Activated CD8-positive, alpha-beta memory T cell treated with anti-CD3 and anti-CD28 coated beads for 1 hour (primary cell): ENCODE measurements around the gene RCAN2.
"Not testable (repeated sequence)": the region's sequence is repeated elsewhere in the genome, so short reads cannot be mapped to it uniquely, and the experiment has no call there.

ENCODE experiments used
- DNase-seq, 2 donors: peaks; one replicate each; pipeline ENCODE4 v3.0.0-alpha.2; 2020; ENCODE audit warnings: low read depth in 1 of 2; ENCODE audit errors: extremely low read depth in 1 of 2

The RCAN2 gene

DNA sequence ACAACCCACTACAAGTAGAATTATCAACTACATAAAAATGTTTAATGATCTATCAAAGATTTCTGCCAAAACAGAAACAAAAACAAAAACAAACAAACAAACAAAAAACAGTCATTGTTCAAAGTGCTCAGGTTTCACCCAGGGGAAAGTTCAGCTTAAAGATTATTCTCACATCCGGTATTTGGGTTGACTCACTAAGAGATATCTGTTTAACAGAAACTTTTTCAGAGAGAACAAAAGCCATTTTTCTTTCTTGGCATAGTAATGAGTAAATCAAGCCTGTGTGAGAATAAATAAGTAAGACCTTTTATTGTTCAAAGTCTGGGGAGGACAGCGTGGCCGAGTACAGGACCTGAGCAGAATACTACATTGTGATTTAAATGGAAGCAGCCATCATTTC lies 143.6 kb downstream of the RCAN2 start:
- no peak for DNase-seq

DNA sequence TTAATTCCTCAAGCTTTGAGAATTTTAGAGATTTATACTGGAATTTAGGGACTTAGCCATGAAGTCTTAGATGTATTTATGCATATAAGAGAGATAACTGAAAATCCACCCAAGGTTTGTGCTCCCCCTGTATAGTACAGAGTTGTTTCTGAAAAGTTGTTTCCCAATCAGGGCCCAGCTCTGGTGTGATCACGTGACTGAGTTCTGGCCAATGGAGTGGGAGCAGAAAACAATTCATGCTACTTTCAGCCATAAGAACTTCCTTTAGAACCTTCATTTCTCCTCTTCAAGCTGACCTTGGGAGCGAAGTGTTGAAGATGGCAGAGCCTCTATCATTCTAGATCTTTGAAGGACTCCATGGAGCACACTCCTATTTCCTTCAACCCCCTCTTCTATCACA lies 151.0 kb downstream of the RCAN2 start:
- no peak for DNase-seq

DNA sequence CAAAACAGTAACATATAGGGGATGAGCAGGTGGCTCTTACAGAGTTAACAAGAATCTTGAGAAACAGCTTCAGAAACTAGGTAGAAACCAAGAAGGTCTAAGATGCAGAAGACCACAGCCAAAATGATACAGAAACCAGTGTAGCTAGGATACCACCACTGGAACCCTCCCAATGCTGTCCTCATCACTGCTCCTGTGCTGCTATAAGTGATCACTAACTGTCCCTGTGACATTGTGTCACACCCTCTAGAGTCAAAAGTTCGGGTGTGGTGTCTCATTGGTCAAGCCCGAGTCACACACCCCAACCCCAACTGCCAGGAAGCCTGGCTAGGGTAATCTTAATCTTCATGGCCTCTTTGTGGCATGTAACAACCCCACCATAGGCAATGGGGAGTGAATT lies 153.1 kb downstream of the RCAN2 start:
- no peak for DNase-seq

DNA sequence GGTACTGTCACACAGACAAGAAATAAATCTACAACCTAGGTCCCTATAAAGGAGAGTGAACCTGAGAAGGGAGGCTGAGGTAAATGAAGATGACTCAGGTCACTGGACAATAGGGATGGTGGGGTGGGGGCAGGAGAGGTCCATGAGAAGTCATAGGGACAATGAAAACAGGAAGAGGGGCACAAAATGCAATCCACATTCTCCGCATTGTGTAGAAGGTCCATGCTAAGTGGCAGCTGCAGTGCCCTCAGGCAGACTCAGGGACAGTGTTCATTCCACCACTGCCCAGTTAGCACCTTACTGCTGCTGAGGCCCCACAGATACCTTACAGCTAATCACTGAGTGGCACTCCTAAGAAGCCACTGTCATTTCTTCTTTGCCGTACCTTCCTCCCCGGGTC lies 156.8 kb downstream of the RCAN2 start:
- DNase-seq = no peak

DNA sequence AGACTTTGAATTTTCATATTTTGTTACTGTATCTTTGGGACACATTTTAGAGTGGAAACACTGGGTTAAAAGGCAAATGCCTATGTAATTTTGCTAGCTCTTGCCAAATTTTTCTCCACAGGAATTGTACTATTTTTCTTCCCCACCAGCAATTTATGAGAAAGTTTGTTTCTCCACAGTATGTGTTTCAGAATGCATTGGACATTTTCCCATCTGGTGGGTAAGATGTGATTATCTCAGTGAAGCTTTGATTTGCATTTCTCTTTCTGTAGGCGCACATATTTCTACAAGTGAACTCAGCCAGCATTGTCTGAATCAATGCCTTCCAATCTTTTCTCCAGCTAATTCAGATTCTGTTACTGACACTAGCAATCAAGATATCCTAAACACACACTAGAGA lies 157.8 kb downstream of the RCAN2 start:
- DNase-seq = no peak

DNA sequence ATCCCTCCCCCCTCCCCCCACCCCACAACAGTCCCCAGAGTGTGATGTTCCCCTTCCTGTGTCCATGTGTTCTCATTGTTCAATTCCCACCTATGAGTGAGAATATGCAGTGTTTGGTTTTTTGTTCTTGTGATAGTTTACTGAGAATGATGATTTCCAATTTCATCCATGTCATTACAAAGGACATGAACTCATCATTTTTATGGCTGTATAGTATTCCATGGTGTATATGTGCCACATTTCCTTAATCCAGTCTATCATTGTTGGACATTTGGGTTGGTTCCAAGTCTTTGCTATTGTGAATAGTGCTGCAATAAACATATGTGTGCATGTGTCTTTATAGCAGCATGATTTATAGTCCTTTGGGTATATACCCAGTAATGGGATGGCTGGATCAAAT lies 158.8 kb downstream of the RCAN2 start:
- not testable (repeated sequence) for DNase-seq

DNA sequence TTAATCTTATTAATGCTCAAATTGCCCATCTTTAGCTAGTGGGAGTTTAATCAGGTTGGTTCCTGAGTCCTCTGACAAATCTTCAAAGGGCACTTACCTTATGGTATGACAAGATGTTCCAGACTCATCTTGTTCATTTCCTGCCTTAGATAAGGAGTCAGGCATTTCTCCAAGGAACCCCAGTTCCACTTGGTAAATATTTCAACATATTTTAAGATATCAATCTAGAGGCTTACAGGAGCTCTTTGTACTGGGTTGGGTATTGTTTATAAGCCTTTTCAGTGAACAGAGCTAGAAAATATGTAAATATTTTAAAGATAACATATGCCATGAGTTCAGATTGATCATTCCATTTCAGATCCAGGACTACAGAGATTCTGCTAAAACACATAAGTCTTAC lies 159.8 kb downstream of the RCAN2 start:
- no peak for DNase-seq

DNA sequence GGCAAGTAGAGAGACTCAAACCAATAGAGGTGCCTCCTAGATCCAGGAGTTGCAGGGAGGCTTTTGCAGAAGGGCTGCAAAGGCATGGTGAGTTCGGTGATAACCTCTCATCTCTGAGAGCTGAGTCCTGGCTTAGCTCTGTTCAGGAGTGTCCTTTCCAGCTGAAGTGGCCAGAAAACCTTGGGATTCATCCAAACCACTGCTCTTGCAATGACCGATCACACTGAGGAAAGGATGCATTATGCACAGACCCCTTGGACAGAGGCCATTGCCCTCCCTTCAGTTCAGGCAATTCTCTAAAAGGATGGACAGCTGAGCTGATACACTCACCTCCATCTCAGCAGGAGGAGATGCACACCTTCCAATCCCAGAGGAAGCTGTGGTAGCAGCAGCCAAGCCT lies 161.7 kb downstream of the RCAN2 start:
- no peak for DNase-seq

DNA sequence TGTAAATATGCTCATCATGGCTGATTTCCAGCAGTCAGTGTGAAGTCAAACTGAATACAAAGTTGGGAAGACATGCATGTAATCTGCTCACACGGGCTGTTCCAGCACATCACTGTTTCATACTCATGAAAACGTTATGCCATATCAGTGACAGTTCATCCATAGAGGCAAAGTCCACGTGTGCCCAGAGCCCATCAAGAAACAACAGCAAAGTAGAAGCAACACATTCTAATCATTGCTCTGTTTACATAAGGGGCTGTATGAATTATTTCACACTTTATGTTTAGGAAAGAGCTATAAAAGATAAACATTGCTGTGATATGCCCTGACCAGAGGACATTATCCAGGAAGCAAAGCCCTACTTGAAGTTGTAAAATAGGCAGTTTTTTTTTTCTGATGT lies 163.5 kb downstream of the RCAN2 start:
- DNase-seq = no peak

DNA sequence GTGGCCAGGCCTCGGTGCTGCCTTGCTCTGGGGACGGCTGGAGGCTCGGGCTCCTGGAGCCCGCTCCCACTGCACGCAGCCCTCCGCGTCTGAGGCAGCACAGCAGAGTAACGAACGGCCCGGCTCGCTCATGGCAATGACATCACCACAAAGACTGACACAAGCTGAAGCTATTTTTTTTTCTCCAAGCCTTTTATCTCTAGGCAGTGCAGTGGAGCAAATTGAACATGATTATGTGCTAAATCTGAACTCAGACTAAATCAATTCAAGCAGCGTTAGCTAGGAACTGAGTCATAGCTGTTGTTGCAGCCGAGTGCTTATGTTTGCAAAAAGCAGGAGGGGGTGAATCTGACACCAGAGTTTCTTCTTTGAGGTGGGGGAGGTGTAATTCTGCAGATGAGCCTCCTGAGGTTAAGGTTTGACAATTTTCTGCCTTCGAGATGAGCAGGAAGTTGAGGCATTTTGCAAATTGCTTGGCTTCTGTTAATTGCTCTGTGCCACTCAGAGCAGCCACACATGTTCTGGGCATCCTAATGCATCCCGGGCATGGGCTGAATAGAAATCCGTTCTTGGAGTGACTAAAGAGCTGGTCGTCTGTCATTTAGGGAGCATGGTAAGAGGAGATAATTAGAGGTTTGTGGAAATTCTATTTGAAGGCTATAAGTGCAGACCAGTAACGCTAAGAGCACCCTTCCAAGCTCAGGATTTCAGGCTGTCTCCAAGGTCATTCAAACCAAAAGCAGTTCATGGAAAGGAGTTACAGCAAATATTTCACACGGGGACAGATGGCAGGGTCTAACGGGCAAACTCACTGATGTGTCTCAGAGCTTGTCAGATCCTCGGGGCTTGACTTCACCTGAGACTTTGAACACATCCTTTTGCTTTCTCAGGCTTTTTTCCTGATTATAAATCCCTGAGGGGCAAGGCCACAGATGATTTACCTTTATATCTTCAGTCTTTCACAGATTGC lies 165.4 kb downstream of the RCAN2 start:
- no peak for DNase-seq

DNA sequence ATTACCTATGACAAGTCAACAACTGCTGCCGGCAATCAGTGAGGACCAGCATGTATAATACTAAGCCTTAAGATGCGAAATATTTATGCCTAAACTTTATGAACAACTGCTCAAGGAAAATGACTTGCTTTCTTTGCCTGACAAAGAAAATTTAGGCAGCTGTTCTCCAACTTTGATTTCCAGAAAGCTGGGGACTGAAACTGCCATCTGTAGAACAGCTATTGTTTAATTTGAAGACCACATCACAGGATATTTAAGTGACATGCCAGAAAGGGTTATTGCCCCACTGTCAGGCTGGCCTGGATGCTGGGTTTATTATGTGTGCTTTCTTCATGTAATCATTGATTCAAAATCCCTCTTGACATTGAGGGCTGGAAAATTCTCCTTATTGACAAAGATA lies 166.5 kb downstream of the RCAN2 start:
- DNase-seq = no peak

DNA sequence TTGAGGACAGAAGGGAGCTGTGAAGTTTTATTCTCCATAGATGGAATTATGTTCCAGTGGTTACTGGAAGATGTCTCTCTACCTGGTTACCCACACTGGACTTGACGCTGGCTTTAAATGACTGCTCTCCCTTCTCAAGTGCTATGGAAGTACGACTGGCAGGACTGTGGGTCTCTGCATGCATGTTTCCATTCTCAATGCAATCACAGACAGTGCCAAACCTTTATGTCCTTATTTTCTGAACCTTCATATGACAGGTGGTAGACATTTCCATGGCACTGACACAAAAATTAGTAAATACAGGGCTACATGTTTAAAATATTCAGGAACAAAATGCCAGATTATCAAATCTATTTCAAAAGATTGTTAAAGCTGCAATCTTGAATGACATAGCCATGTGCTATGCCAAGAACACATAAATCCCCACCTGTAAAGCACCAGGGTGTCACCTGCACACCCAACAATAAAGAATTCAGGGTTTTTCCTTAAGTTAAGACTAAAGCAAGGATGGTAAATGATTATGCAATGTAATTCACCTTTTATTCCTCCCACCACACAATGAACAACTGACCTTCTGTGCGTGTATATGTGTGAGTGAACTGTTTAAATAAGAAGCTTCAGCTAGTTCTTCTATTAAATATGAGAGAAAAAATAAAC lies 167.2 kb downstream of the RCAN2 start:
- DNase-seq = no peak

DNA sequence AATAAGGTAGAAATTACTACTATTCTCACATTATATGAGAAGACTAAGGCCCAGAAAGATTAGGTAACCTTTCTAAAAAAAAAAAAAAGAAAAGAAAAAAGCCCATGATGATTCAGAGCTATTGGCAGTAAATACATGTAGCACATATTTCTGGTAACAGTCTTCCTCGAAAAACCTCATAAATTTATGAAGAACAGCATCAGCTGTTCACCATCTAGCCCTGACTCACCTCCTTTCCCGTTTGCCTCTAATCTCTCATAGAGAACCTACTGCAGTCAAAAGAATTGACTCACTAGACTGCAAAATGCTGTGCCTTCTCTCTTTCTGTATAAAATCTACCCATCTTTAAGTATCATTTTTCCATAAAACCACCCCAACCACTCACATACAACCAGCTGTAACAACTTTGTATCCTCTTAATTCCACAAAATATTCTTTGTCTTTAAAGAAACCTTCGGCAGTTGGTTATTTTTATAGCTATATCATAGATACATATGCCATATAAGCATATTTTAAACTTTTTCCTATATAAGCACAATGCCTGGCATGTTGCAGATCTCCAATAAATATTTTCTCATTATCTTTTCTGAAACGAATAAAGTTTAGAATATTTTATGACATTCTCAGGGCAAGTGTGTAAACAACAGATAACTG lies 167.8 kb downstream of the RCAN2 start:
- DNase-seq = no peak

DNA sequence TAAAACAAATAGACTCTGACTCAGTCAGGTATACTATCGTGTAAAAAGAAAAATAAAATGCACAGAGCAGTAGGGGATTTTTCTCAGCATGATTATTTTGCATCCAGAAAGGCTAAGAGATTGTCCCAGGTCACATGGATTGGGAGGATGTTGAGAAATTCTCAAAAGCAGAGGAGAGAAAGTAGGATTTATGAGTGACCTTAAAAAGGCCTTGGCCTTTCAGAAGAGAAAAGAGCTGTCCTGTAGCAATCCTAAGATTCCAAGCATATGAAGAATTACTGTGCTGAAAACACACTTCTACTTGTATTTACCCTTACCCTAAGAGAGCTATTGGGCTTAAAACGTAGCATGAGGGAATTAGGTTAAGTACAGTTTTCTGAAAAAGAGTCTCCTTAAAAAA lies 170.7 kb downstream of the RCAN2 start:
- no peak for DNase-seq

DNA sequence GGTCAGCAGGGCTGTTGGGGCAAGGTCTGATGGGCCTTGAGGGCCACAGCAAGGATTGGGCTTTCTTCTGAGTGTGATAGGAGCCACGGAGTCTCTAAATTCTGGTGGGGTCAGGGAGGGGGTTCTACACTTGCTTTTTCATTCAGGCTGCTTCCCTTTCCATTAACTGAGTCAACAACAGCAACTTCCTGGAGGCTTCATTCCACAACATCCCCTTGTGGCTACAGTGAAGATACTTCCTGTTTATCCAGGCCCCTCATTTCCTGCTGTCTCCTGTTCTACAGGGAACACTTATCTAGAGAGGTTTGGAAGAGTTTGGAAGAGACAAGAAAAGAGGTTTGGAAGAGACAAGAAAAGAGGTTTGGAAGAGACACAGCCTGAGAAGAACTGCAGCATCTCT lies 175.7 kb downstream of the RCAN2 start:
- no peak for DNase-seq

DNA sequence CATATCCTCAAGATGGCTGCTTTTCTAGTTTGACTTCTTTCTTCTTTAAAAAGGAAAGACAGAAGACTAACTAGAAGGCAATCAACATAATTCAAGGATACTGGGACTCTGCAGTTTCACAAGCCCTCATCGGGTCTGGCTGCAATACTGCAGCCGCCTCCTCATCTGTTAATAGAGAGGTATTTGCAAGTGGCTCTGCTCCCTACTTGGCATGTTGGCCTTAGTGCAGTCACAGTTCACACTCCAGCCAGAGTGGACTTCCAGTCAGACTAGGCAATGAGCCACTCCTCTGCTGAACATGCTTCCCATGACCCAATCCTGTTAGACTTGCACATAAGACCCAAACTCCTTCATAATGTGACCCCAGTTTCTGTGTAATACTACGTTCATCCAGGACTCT lies 178.6 kb downstream of the RCAN2 start:
- no peak for DNase-seq

DNA sequence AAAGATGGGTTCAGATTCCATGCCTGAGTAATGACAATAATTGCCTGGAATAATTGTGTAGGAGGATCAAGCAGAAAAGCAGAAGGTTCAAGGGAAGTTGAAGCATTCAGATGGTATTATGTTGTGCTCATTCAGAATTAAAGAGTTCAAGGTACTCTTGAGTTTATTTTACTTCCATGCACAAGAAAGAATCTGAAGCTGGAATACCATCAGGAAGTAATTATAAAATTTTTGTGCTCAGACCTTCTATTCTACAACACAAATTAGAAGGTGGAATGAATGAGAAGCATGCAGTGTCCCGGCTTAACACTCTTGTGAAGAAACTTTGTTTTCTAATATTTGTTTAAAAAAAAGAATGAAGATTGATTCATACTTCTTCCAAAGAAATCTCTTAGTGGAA lies 181.1 kb downstream of the RCAN2 start:
- DNase-seq = no peak

DNA sequence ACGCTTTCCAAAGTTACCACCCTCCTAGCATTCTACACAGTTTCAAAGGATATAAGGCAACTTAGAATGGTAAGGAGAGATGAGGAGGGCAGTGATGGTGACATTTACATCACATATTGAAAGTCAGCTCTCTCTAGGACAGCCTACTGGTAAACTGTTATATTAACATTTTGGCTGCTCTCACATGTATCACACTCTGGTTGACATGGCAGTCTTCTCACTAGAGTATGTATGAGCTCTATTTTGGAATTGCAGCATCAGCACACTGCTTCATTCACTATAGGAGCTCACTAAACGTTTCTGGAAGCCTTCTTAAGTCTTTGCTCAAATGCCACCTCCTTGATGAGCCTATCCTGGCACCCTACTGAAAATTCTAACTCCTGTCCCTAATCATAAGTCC lies 184.8 kb downstream of the RCAN2 start:
- no peak for DNase-seq

DNA sequence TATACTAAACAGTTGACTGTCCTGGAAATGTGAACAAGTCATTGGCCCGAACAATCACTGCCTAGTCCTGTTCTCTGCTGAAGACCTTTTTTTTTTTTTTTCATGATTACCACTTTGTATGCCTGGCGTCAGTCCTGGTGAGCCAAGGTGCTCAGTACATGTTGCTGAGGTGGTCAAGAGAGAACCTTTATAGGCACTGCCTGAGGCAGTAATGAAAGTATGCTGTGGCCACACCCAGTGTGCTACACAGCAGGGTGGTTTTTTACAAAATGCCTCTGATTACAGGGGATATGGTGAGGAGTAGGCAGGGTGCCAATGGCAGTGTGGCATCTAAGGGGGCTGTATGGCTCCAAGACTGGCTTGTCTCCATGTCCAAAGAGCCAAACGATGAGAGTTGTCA lies 185.4 kb downstream of the RCAN2 start:
- no peak for DNase-seq

DNA sequence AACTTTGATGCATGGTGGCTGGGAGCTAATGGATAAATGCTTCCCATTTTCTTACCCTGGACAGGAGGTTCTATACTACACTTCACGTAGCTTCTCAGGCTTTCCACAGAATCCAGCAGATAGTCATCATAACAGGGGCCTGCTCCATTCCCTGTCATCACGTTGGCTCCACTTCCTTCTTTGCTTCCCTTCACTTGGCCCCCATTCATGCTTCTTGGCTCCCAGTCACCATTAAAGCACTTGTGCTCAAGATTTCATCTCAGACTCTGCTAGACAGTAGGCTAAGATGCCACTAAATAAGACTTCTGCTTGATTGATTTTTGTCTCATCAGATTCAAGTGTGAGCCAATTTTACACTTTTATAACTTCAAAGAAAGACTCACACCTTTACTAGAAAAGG lies 186.0 kb downstream of the RCAN2 start:
- no peak for DNase-seq

DNA sequence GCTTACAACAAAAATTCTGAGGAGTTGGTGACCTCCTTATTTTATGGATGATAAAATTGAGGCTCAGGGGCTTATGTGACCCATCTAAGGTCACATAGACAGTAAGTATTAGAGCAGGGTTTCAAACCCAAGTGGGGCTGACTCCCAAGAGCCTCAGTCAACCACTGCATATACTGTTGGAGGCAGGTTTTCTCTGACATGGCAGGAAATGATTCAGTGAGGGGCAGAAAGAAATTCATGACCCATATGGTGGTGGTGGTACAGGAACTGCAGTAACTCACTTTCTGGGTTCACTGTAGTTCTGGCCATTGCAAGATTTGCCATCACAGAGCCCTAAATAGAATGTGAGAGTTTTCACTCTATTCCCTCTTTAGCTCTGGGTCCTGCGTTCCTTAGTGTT lies 188.4 kb downstream of the RCAN2 start:
- no peak for DNase-seq

DNA sequence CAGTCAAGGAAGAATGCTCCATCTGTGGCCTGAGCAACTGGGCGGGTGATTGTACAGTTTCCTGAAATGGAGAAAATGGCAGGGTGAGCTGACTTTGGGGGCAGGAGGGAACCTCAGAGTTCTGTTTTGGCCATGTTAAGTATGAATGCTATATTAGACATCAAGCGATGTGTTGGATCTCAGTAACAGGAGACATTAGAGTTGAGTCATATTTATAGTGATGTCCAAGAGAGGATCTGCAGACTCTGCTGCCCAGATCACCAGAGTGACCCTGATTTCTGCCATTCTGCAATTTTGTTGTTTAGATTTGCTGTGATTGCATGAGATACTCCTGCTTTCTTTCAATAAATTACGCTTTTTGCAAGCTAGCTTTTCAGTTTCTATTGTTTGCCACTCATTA lies 189.1 kb downstream of the RCAN2 start:
- no peak for DNase-seq
